ENCODE measurements around the gene NEK1. TPM values are rescaled to one million over a fixed set of nuclear protein-coding genes. Genes with fewer than 3 reads are reported as not detected.
A peak's percentile ranks its signal among the peaks of the same experiment; 100 is the strongest.

Gene NEK1
- total and polyA plus RNA-seq, 2 of the 4 experiments (the other 2 are of a cell fraction), result 3.3 to 3.9 TPM

GRCh38 chr4:169345316-169345721 lies 267.1 kb downstream of the NEK1 start:
- peak overlapping the region; percentile 42; the same call in 1 of the 2 replicates for H2BK120ac ChIP-seq (ENCODE audit: low read depth, low read length)
- peaks cover 19% of the 10 kb centered on the region for H3K4me1 ChIP-seq (ENCODE audit: control insufficient read depth, insufficient read depth, low read length)
- intact Hi-C loops (cut with micrococcal nuclease), result no loop called here
- H3K4me2 ChIP-seq (ENCODE audit: low read depth, low read length), result no peak overlapping the region
- 0 out of 2 replicates have a peak overlapping the region, but pooled peaks have one; percentile 21 for H3K4ac ChIP-seq (ENCODE audit: low read depth, low read length)
- H2AK9ac ChIP-seq (replicated peaks; ENCODE audit: low read depth, low read length, poor library complexity), result peak overlapping the region; percentile 34
- no peak overlapping the region for H3K4me3 ChIP-seq (ENCODE audit: insufficient read depth, low read depth, low read length)
- H3K79me1 ChIP-seq (ENCODE audit: low read depth in 1 of 2, low read length in 2 of 2), result no peaks in the 10 kb centered on the region; a peak in 1 of 4 replicates
- ChIA-PET POLR2A (ENCODE audit: unreplicated experiment) (interaction anchor here (0.5 kb wide), 1 partner anchor 12 kb away, joined by 3 read pairs; no protein-coding TSS in a partner anchor), CTCF (no interaction called here)
- no peaks in the 10 kb centered on the region for H3K36me3 ChIP-seq (ENCODE audit: control insufficient read depth, insufficient read depth, low read length)
- 0 out of 3 replicates have a peak overlapping the region, but pooled peaks have one; percentile 20 for H2BK15ac ChIP-seq (ENCODE audit: low read depth, low read length)
- no peak overlapping the region for H3K9ac ChIP-seq (ENCODE audit: low read depth, low read length)
- H4K5ac ChIP-seq (ENCODE audit: low read depth, low read length), result no peak overlapping the region
- 0 out of 2 replicates have a peak, but pooled peaks have one; percentile 12 for TF ChIP-seq BHLHE40 (IDR thresholded peaks at IDR 0.05; ENCODE audit: low read depth, low read length)
- TF ChIP-seq SMC3 (IDR thresholded peaks at IDR 0.05; ENCODE audit: low read depth, low read length), result no peak
- TF ChIP-seq FOS (IDR thresholded peaks at IDR 0.05; ENCODE audit: low read depth, low read length), result peak; percentile 60
- peak; percentile 52; the same call in 1 of the 2 replicates for TF ChIP-seq CEBPB (IDR thresholded peaks at IDR 0.05; ENCODE audit: low read depth, low read length)
- peak; percentile 24; the same call in 1 of the 2 replicates for TF ChIP-seq MAFK (IDR thresholded peaks at IDR 0.05; ENCODE audit: low read depth, low read length)
- no TSS peak for BruUV-seq (replicated peaks)
- peak overlapping the region; percentile 17 for H3K14ac ChIP-seq (replicated peaks; ENCODE audit: low read depth, low read length)
- H3K27me3 ChIP-seq (ENCODE audit: control insufficient read depth, insufficient read depth, low read length), result no peaks in the 10 kb centered on the region
- no peak overlapping the region for H4K8ac ChIP-seq (ENCODE audit: low read depth in 2 of 2, low read length in 2 of 2)
- H3K56ac ChIP-seq (ENCODE audit: extremely low read depth, insufficient read depth, low read length), result no peak overlapping the region
- in situ Hi-C loops (cut with MboI; ENCODE audit: low sequenced_read_pairs), result no loop called here
- no peak overlapping the region for H3K27ac ChIP-seq (ENCODE audit: insufficient read depth, low read length)
- H3K23ac ChIP-seq (ENCODE audit: low read depth, low read length), result no peak overlapping the region
- H4K20me1 ChIP-seq (ENCODE audit: insufficient read depth, low read length), result no peaks in the 10 kb centered on the region
- H3K18ac ChIP-seq (ENCODE audit: low read depth, low read length), result 0 out of 2 replicates have a peak overlapping the region, but pooled peaks have one; percentile 7
- H3K9me3 ChIP-seq (ENCODE audit: control insufficient read depth, insufficient read depth, low read length), result no peaks in the 10 kb centered on the region
- DNase-seq, result peak; percentile 86
- peak overlapping the region; percentile 69; the same call in 1 of the 2 replicates for H2AK5ac ChIP-seq (ENCODE audit: low read depth, low read length)
- H2BK5ac ChIP-seq (ENCODE audit: low read depth, low read length, poor library complexity, severe bottlenecking), result peak overlapping the region; percentile 20
- H2AFZ ChIP-seq (replicated peaks; ENCODE audit: low read length, poor library complexity), result peak overlapping the region; percentile 26
- peak; percentile 21; the same call in 1 of the 2 replicates for ATAC-seq (ENCODE audit: low read depth)
- dilution Hi-C loops (cut with HindIII; ENCODE audit: low sequenced_read_pairs, unreplicated experiment), result no loop called here
- no CpG with 5 or more reads among the region's 2 CpGs for WGBS, 2 experiments (ENCODE audit: extremely low coverage in 2 of 2, insufficient read length in 1 of 2)
- peaks cover 17% of the 10 kb centered on the region for H3K9me1 ChIP-seq (ENCODE audit: insufficient read depth, low read length)
- H2BK20ac ChIP-seq (ENCODE audit: low read depth, low read length), result peak overlapping the region; percentile 18; the same call in 1 of the 2 replicates
- no peak overlapping the region for H4K91ac ChIP-seq (ENCODE audit: insufficient read depth, low read depth, low read length)

Other genes starting within 250 kb of the NEK1 start
- 22.8 and 29.4 TPM in 2 replicates for gene CLCN3, start 8.0 kb upstream of the NEK1 start, total RNA-seq (2012; rRNA removed)
- gene CLCN3, start 8.0 kb upstream of the NEK1 start, polyA plus RNA-seq (2012; rRNA removed), result 11.2 and 13.0 TPM in 2 replicates
- 15.2 and 27.5 TPM in 2 replicates for gene HPF1, start 145.4 kb upstream of the NEK1 start, total RNA-seq (2012; rRNA removed)
- 19.1 and 24.9 TPM in 2 replicates for gene HPF1, start 145.4 kb upstream of the NEK1 start, polyA plus RNA-seq (2012; rRNA removed)

Data from IMR-90 (cell line).